Natural killer cell (primary cell): ENCODE measurements around the gene KAT14. TPM values are rescaled to one million over a fixed set of nuclear protein-coding genes. Genes with fewer than 3 reads are reported as not detected.

Source experiments
- ATAC-seq, 3 donors: fragments of 150-1000 bp in 2 of 3; fragments of 200-7000 bp in 1 of 3; cut with Tn5 transposase; 1 replicate in 1 of 3; 2 replicates in 2 of 3; pipeline ENCODE4 v1.10.0; 2021; ENCODE audit warnings: mild to moderate bottlenecking in 2 of 3, moderate library complexity in 2 of 3
- DNase-seq, 2 donors: peaks; one replicate each; pipeline versions ENCODE4 v3.0.0 to v3.0.0-alpha.2; 2013 to 2021; ENCODE audit warnings: mixed read lengths in 1 of 2
- H3K27ac ChIP-seq: one replicate; pipeline ENCODE4 v1.5.1; 2013; ENCODE audit warnings: mild to moderate bottlenecking, low read length
- H3K27me3 ChIP-seq: one replicate; pipeline ENCODE4 v1.6.1; 2013; ENCODE audit warnings: low read length; ENCODE audit not compliant: control insufficient read depth, insufficient read depth
- H3K36me3 ChIP-seq: one replicate; pipeline ENCODE4 v1.6.1; 2013; ENCODE audit warnings: low read length; ENCODE audit not compliant: control insufficient read depth, insufficient read depth
- H3K4me1 ChIP-seq: one replicate; pipeline ENCODE4 v1.6.1; 2013; ENCODE audit warnings: low read length; ENCODE audit not compliant: control insufficient read depth, insufficient read depth
- H3K4me3 ChIP-seq: one replicate; pipeline ENCODE4 v1.5.1; 2013; ENCODE audit warnings: low read length
- H3K9me3 ChIP-seq: one replicate; pipeline ENCODE4 v1.6.1; 2013; ENCODE audit warnings: low read length; ENCODE audit not compliant: control insufficient read depth, insufficient read depth
- H3K27ac Mint-ChIP-seq, 2 donors: one replicate each; pipeline ENCODE4 v1.8.0; 2022; ENCODE audit warnings: mild to moderate bottlenecking in 2 of 2, mixed read lengths in 2 of 2, moderate library complexity in 1 of 2
- H3K27me3 Mint-ChIP-seq, 2 donors: one replicate each; pipeline ENCODE4 v1.8.0; 2022; ENCODE audit warnings: low read depth in 2 of 2, mixed read lengths in 2 of 2
- H3K36me3 Mint-ChIP-seq: one replicate; pipeline ENCODE4 v1.8.0; 2022; ENCODE audit warnings: mixed read lengths
- H3K4me1 Mint-ChIP-seq, 2 donors: one replicate each; pipeline ENCODE4 v1.8.0; 2022; ENCODE audit warnings: mixed read lengths in 2 of 2
- H3K4me3 Mint-ChIP-seq: one replicate; pipeline ENCODE4 v1.8.0; 2022; ENCODE audit warnings: mild to moderate bottlenecking, moderate library complexity, mixed read lengths
- H3K9me3 Mint-ChIP-seq, 2 donors: one replicate each; pipeline ENCODE4 v1.8.0; 2022; ENCODE audit warnings: mixed read lengths in 2 of 2
- CTCF ChIP-seq: fragments of 200-600 bp; IDR thresholded peaks from one replicate; pipeline ENCODE4 v1.8.0; 2022; ENCODE audit warnings: antibody characterized with exemption
- whole genome bisulfite sequencing: methylation state at CpG from one replicate; pipeline ENCODE4 v1.1.7; 2013; ENCODE audit warnings: missing lambda C conversion rate; ENCODE audit not compliant: insufficient coverage; 5-methylcytosine and 5-hydroxymethylcytosine counted together
- intact Hi-C: fragments of 100-400 bp; cut with micrococcal nuclease; formaldehyde crosslinking; loops from one replicate; pipeline ENCODE4 v1.14.2; 2022
- total RNA-seq, 4 donors: library from RNA; stranded (reverse); fragments of 120-200 nt in 1 of 4; gene quantifications; one replicate each; pipeline versions ENCODE4 v1.2.3 to v1.2.4, GENCODE V29; 2013 to 2022

The KAT14 gene
- total RNA-seq, 3 donors from 2014 or later (not counting 1 experiment from before 2014, with no cell fraction given) = 9.7 to 13.0 (median 10.9) TPM

DNA sequence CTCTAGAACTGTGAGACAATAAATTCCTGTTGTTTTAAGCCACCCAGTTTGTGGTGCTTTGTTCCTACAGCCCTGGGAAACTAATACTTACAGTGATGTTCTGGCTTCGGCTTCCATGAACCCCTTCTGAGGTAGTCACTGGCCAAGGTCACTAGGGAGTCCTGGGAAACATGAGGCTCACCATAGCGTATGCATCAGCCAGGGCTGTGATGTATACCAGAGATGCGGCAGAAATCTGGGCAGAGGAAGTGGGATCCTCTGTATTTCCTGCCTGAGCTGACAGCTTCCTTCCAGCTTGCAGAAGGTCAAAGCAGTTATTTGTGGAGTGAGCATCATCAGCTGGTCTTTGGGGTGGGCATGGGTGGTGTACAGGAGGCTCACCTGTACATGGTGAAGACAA is 27.9 kb downstream of the KAT14 start:
- Mint-ChIP-seq H3K4me3 (no peak overlapping the region), H3K36me3 (peaks cover 43% of the 10 kb centered on the region), H3K27ac (peak overlapping the region in 1 of 2 donors; percentile 75), H3K27me3 (no peaks in the 10 kb centered on the region), H3K9me3 (no peaks in the 10 kb centered on the region), H3K4me1 (peaks cover 44 to 48% of the 10 kb centered on the region in 2 donors)
- H3K27me3 ChIP-seq = no peaks in the 10 kb centered on the region
- no peak overlapping the region for H3K27ac ChIP-seq
- H3K36me3 ChIP-seq = peaks cover 41% of the 10 kb centered on the region
- ATAC-seq = no peak
- no peak for DNase-seq
- intact Hi-C loops = no loop called here
- TF ChIP-seq CTCF = no peak
- WGBS = 51% methylated on average over 3 of the region's 3 CpGs
- H3K9me3 ChIP-seq = no peaks in the 10 kb centered on the region
- peaks cover 8% of the 10 kb centered on the region for H3K4me1 ChIP-seq
- no peak overlapping the region for H3K4me3 ChIP-seq

DNA sequence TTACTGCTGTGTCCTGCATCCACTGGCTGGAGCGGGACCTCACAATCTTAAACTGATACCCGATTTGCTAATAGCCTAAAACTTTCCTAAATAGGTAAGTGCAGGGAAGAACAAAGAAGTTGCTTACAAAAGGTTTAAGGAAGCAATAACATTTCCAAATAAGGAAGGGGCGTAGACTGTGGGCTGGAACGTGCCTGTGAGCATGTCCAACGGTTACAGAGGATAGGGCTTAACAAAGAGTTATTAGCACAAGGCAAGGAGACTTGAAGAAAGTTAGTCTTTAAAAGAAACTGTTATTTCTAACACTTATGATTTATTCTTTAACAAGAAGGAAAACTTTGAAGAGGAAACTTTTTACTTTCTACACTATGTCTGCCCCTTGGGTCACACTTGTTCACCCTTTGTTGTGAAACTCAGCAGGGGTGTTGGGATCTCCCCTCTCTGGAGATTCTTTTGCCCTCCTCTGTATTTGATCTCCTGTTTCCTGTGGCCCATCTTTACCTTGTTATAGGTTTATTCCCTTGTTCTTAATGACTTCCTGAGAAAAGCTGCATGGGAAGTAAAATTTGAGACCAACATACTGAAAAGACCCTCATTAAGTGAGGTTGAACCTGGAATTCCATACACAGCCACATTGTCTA is 28.7 kb downstream of the KAT14 start:
- H3K27ac ChIP-seq = no peak overlapping the region
- H3K4me1 ChIP-seq = peaks cover 8% of the 10 kb centered on the region
- 68% methylated on average over 3 of the region's 5 CpGs for WGBS
- no peaks in the 10 kb centered on the region for H3K27me3 ChIP-seq
- peaks cover 43% of the 10 kb centered on the region for H3K36me3 Mint-ChIP-seq
- no peaks in the 10 kb centered on the region for H3K27me3 Mint-ChIP-seq
- no peak for TF ChIP-seq CTCF
- peaks cover 45% of the 10 kb centered on the region for H3K36me3 ChIP-seq
- DNase-seq = no peak
- no peaks in the 10 kb centered on the region for H3K9me3 Mint-ChIP-seq
- no peak overlapping the region for H3K4me3 Mint-ChIP-seq
- no peak overlapping the region for H3K4me3 ChIP-seq
- peak overlapping the region; percentile 34 to 75 for H3K27ac Mint-ChIP-seq
- H3K4me1 Mint-ChIP-seq = peaks cover 44 to 53% of the 10 kb centered on the region in 2 donors
- no peaks in the 10 kb centered on the region for H3K9me3 ChIP-seq
- intact Hi-C loops = no loop called here
- no peak for ATAC-seq

- Mint-ChIP-seq H3K4me3 (no peak overlapping the region), H3K4me1 (peaks cover 44 to 53% of the 10 kb centered on the region in 2 donors), H3K9me3 (no peaks in the 10 kb centered on the region), H3K27me3 (no peaks in the 10 kb centered on the region), H3K27ac (peak overlapping the region; percentile 34 to 75), H3K36me3 (peaks cover 37% of the 10 kb centered on the region)
- no peak for DNase-seq
- no peak for ATAC-seq
- Histone ChIP-seq H3K4me1 (peaks cover 8% of the 10 kb centered on the region), H3K27ac (no peak overlapping the region), H3K4me3 (no peak overlapping the region), H3K36me3 (peaks cover 40% of the 10 kb centered on the region), H3K9me3 (no peaks in the 10 kb centered on the region), H3K27me3 (no peaks in the 10 kb centered on the region)
- WGBS = 100% methylated on average over 1 of the region's 1 CpG
- intact Hi-C loops = no loop called here
- no peak for TF ChIP-seq CTCF
Measured at GRCh38 chr20:18166950-18167349, 29.3 kb downstream of the KAT14 start.

DNA sequence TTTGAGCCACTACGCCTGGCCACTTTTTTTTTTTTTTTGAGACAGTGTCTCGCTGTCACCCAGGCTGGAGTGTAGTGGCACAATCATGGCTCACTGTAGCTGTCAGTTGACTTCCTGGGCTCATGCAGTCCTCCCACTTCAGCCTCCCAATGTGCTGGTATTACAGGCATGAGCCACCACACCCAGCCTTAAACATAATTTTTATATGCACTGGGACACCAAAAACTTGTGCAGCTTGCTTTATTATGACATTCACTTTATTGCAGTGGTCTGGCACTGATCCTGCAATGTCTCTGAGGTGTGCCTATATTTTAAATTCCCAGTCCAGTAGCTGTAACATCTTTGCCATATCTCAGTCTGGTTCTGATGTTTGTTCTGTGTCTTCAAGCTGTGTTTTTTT is 34.7 kb downstream of the KAT14 start:
- no peak overlapping the region for H3K4me3 Mint-ChIP-seq
- peaks cover 23% of the 10 kb centered on the region for H3K36me3 ChIP-seq
- WGBS = 92% methylated on average over 2 of the region's 2 CpGs
- no peak overlapping the region for H3K27ac Mint-ChIP-seq
- no peaks in the 10 kb centered on the region for H3K27me3 Mint-ChIP-seq
- no peak overlapping the region for H3K27ac ChIP-seq
- peaks cover 26 to 51% of the 10 kb centered on the region in 2 donors for H3K4me1 Mint-ChIP-seq
- H3K4me1 ChIP-seq = no peaks in the 10 kb centered on the region
- intact Hi-C loops = no loop called here
- DNase-seq (no peak), ATAC-seq (no peak)
- no peaks in the 10 kb centered on the region for H3K27me3 ChIP-seq
- H3K4me3 ChIP-seq = no peak overlapping the region
- no peaks in the 10 kb centered on the region for H3K9me3 Mint-ChIP-seq
- H3K9me3 ChIP-seq = no peaks in the 10 kb centered on the region
- peaks cover 14% of the 10 kb centered on the region for H3K36me3 Mint-ChIP-seq
- no peak for TF ChIP-seq CTCF
